GM18867 (cell line): ENCODE measurements around the gene ST6GALNAC4.
A peak's percentile ranks its signal among the peaks of the same experiment; 100 is the strongest.

Experiments used
- ATAC-seq: cut with Tn5 transposase; IDR thresholded peaks from one replicate; pipeline ENCODE4 v1.9.1; 2021; ENCODE audit warnings: mild to moderate bottlenecking, moderate library complexity; ENCODE audit not compliant: unreplicated experiment

The ST6GALNAC4 gene

GRCh38 chr9:127947841-127948710, 31.2 kb upstream of the ST6GALNAC4 start:
- ATAC-seq: no peak

GRCh38 chr9:127946728-127947127, 29.9 kb upstream of the ST6GALNAC4 start:
- no peak for ATAC-seq

- no peak for ATAC-seq
Measured at GRCh38 chr9:127945942-127946341, 29.1 kb upstream of the ST6GALNAC4 start.

GRCh38 chr9:127945338-127945737, 28.5 kb upstream of the ST6GALNAC4 start:
- no peak for ATAC-seq

GRCh38 chr9:127944586-127945218, 27.9 kb upstream of the ST6GALNAC4 start:
- no peak for ATAC-seq

- ATAC-seq: no peak
Measured at GRCh38 chr9:127943731-127944144, 26.9 kb upstream of the ST6GALNAC4 start.

- ATAC-seq: no peak
Measured at GRCh38 chr9:127943011-127943662, 26.3 kb upstream of the ST6GALNAC4 start.

- no peak for ATAC-seq
Measured at GRCh38 chr9:127942216-127943010, 25.6 kb upstream of the ST6GALNAC4 start.

GRCh38 chr9:127941961-127942215, 25.0 kb upstream of the ST6GALNAC4 start:
- no peak for ATAC-seq

- ATAC-seq: no peak
Measured at GRCh38 chr9:127941062-127941960, 24.5 kb upstream of the ST6GALNAC4 start.

GRCh38 chr9:127940593-127940992, 23.8 kb upstream of the ST6GALNAC4 start:
- ATAC-seq: no peak

GRCh38 chr9:127938298-127938690, 21.5 kb upstream of the ST6GALNAC4 start:
- no peak for ATAC-seq

- ATAC-seq: peak; percentile 86
Measured at GRCh38 chr9:127937388-127938297, 20.8 kb upstream of the ST6GALNAC4 start, which contains the start of gene DPM2. DPM2 (minus strand) TSS chr9:127937854; CDS start chr9:127937820, 34 bp downstream.

- ATAC-seq: no peak
Measured at GRCh38 chr9:127937056-127937387, 20.2 kb upstream of the ST6GALNAC4 start.

- ATAC-seq: no peak
Measured at GRCh38 chr9:127936347-127936852, 19.6 kb upstream of the ST6GALNAC4 start.

- ATAC-seq: no peak
Measured at GRCh38 chr9:127935765-127936221, 19.0 kb upstream of the ST6GALNAC4 start.

GRCh38 chr9:127934986-127935385, 18.1 kb upstream of the ST6GALNAC4 start:
- ATAC-seq: no peak

GRCh38 chr9:127934248-127934647, 17.4 kb upstream of the ST6GALNAC4 start:
- ATAC-seq: no peak
